Adrenal gland (tissue), 12 donors: ENCODE results near the gene TPGS1. TPM values are rescaled to one million over a fixed set of nuclear protein-coding genes. Genes with fewer than 3 reads are reported as not detected.
A peak's percentile ranks its signal among the peaks of the same experiment; 100 is the strongest.

ENCODE experiments used
- DNase-seq, 7 donors: peaks; one replicate each; pipeline ENCODE4 v3.0.0-alpha.2; 2019 to 2020
- H3K27ac ChIP-seq, 5 donors: fragments of 200-600 bp; sonication (generic) in 4 of 5; 1 replicate in 3 of 5; 2 replicates in 2 of 5; pipeline versions ENCODE4 v1.5.1 to v1.8.0; 2016 to 2020; ENCODE audit warnings: mild to moderate bottlenecking in 1 of 5
- H3K27me3 ChIP-seq: fragments of 200-600 bp; 2 replicates; pipeline ENCODE4 v1.8.0; 2021
- H3K36me3 ChIP-seq, 2 donors: fragments of 200-600 bp; replicated peaks in 1 of 2; 1 replicate in 1 of 2; 2 replicates in 1 of 2; pipeline versions ENCODE4 v1.5.1 to v1.8.0; 2018 to 2022
- H3K4me1 ChIP-seq, 2 donors: fragments of 200-600 bp; replicated peaks in 1 of 2; 1 replicate in 1 of 2; 2 replicates in 1 of 2; pipeline versions ENCODE4 v1.5.1 to v1.8.0; 2018 to 2021
- H3K4me3 ChIP-seq, 4 donors: fragments of 200-600 bp; sonication (generic) in 3 of 4; one replicate each; pipeline ENCODE4 v1.5.1; 2016 to 2018
- H3K9me3 ChIP-seq, 3 donors: fragments of 200-600 bp; sonication (generic) in 1 of 3; replicated peaks in 1 of 3; 1 replicate in 2 of 3; 2 replicates in 1 of 3; pipeline versions ENCODE4 v1.5.1 to v1.8.0; 2016 to 2021
- CTCF ChIP-seq, 6 experiments: fragments of 450-650 bp in 4 of 6; fragments of 200-600 bp in 2 of 6; sonication (generic) in 1 of 6; IDR thresholded peaks; 1 replicate in 5 of 6; 2 replicates in 1 of 6; pipeline versions ENCODE4 v1.5.1 to v1.8.0; 2016 to 2021; ENCODE audit warnings: antibody characterized with exemption in 6 of 6, mild to moderate bottlenecking in 2 of 6, moderate library complexity in 1 of 6
- POLR2A ChIP-seq, 2 donors: fragments of 450-650 bp; IDR thresholded peaks; one replicate each; pipeline ENCODE4 v1.6.1; 2017; ENCODE audit warnings: antibody characterized with exemption in 2 of 2, mild to moderate bottlenecking in 2 of 2, moderate library complexity in 1 of 2
- WGBS, 4 donors: extraction: QIAGEN DNeasy Blood & Tissue Kit in 2 of 4; methylation state at CpG; one replicate each; pipeline versions ENCODE4 v1.1.5 to v1.1.7; 2013 to 2017; 5-methylcytosine and 5-hydroxymethylcytosine counted together
- intact Hi-C, 2 donors: fragments of 100-400 bp; cut with DNase I; formaldehyde crosslinking; loops; one replicate each; pipeline versions ENCODE4 v1.14.1 to v1.15.0; 2022 to 2023
- polyA plus RNA-seq, 3 donors: library from polyadenylated mRNA; stranded (reverse); fragments of 200-250 nt in 2 of 3; fragments of 350-450 nt in 1 of 3; fragmentation: Illumina TruSeq in 1 of 3; extraction: RNeasy Lipid Tissue Mini Kit (QIAGEN cat#74804) in 1 of 3; gene quantifications; one replicate each; pipeline ENCODE4 v1.2.3, GENCODE V29; 2013 to 2014
- total RNA-seq, 9 donors: library from RNA; depleted of rRNA in 4 of 9; stranded (reverse); fragments of >200 nt in 4 of 9; fragments of 120-200 nt in 1 of 9; fragmentation: NEBNext Ultra II Directional in 1 of 9; extraction: Animal tissue kit (Norgen Biotek cat#: 25700) in 1 of 9; gene quantifications; one replicate each; pipeline versions ENCODE4 v1.1.0 to v1.2.4, GENCODE V29; 2013 to 2023
- donor health status: healthy with polysubstance abuse.
- donor health status: Bipolar disorder and iron deficiency.
- donor health status: DM: yes; HTN: yes; CAD: no.
- donor health status: DM: no; HTN: no; CAD: no.
- donor health status: DM: no; HTN: no; CAD: no.
- donor health status: DM: yes; HTN: yes; CAD: no.

The TPGS1 gene
- total and polyA plus RNA-seq, 12 donors = 0.07 to 123 (median 36.7) TPM

GRCh38 chr19:493391-494170 is 13.7 kb upstream of the TPGS1 start:
- 44 to 63% (median 51%) methylated on average over 15 to 23 of the region's 23 CpGs for WGBS, 4 donors

DNA sequence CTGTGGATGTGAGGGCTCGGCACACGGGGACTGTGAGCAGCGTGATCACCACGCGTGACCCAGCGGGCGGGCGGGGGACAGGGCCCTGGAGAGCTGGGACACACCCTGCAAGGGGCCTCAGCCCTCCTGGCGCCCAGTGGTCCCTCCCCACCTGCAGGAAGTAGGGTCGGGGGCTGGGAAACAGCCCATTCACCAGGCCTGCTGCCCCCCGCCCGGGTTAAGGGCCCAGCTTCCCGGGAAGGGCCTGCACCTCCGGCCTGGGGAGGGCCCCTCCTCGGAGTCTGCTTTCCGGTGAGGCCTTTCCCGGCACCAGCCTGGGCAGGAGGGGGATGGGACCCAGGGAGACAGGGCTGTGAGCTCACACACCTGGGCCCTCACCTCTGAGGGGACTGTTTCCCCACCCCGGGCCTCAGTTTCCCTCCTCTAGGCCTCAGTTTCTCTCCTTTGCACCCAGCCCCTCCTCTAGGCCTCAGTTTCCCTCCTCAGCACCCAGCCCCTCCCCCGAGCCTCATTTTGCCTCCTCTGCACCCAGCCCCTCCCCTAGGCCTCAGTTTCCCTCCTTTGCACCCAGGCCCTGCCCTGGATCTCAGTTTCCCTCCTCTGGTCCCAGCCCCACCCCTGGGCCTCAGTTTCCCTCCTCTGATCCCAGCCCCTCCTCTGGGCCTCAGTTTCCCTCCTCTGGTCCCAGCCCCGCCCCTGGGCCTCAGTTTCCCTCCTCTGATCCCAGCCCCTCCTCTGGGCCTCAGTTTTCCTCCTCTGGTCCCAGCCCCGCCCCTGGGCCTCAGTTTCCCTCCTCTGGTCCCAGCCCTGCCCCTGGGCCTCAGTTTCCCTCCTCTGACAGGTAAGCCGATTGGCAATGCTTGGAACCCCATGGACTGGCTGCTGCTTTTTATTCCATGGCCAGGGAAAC is 12.9 kb upstream of the TPGS1 start:
- Histone ChIP-seq H3K27ac (no peak overlapping the region), H3K4me1 (peaks cover 2 to 18% of the 10 kb centered on the region in 2 donors), H3K9me3 (no peaks in the 10 kb centered on the region), H3K36me3 (no peaks in the 10 kb centered on the region), H3K4me3 (no peak overlapping the region), H3K27me3 (peaks cover 19% of the 10 kb centered on the region)
- 47 to 72% (median 63%) methylated on average over 5 to 22 of the region's 22 CpGs for WGBS, 4 donors
- DNase-seq = peak in 1 of 7 donors; percentile 23
- intact Hi-C loops = loop anchor here in 1 of 2 donors (10.0 kb wide), 1 partner anchor 150 kb away; the partner anchor contains the start of gene MIER2
- no peak for TF ChIP-seq CTCF (IDR thresholded peaks at IDR 0.05)
- no peak for TF ChIP-seq POLR2A (IDR thresholded peaks at IDR 0.05)

More at GRCh38 chr19:493391-494170, 13.7 kb upstream of the TPGS1 start:
- peak in 1 of 7 donors; percentile 41 for DNase-seq
- intact Hi-C loops = loop anchor here in 1 of 2 donors (10.0 kb wide), 1 partner anchor 149 kb away; the partner anchor contains the start of gene MIER2
- no peak overlapping the region for H3K4me3 ChIP-seq
- no peak overlapping the region for H3K27ac ChIP-seq
- peaks cover 16% of the 10 kb centered on the region for H3K27me3 ChIP-seq
- H3K36me3 ChIP-seq = no peaks in the 10 kb centered on the region
- no peak for TF ChIP-seq POLR2A (IDR thresholded peaks at IDR 0.05)
- TF ChIP-seq CTCF (IDR thresholded peaks at IDR 0.05) = no peak
- H3K9me3 ChIP-seq = no peaks in the 10 kb centered on the region
- H3K4me1 ChIP-seq = peaks cover 2 to 18% of the 10 kb centered on the region in 2 donors

DNA sequence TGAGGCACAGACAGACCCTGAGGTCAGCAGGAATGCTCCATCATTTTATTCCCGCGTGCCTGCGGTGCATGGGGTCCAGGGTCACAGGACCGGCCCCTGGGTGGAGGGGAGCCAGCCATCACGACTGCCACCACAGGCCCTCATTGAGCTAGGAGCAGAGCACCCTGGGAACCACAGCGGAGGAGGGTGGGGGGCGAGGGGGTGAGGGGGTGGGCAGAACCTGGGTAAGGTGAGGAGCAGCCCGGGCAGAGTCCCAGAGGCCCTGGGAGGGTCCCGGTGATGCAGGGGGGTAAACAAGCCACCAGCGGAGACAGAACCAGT is 12.3 kb upstream of the TPGS1 start:
- TF ChIP-seq CTCF (IDR thresholded peaks at IDR 0.05) (no peak), POLR2A (IDR thresholded peaks at IDR 0.05) (no peak)
- peaks cover 19% of the 10 kb centered on the region for H3K27me3 ChIP-seq
- no peaks in the 10 kb centered on the region for H3K36me3 ChIP-seq
- intact Hi-C loops = loop anchor here in 1 of 2 donors (10.0 kb wide), 1 partner anchor 150 kb away; the partner anchor contains the start of gene MIER2
- H3K27ac ChIP-seq = no peak overlapping the region
- no peaks in the 10 kb centered on the region for H3K9me3 ChIP-seq
- H3K4me3 ChIP-seq = no peak overlapping the region
- no peak for DNase-seq
- H3K4me1 ChIP-seq = peaks cover 2 to 11% of the 10 kb centered on the region in 2 donors
- WGBS, 4 donors = 58 to 64% (median 59%) methylated on average over 4 to 10 of the region's 10 CpGs
